ENCODE data around the gene LIFR.

- TF ChIP-seq CTCF (optimal IDR thresholded peaks at IDR 0.05 in 1 of 3, IDR thresholded peaks at IDR 0.05 in 1 of 3, conservative IDR thresholded peaks at IDR 0.05 in 1 of 3; ENCODE audit: extremely low read depth in 1 of 3, insufficient read depth in 2 of 3, low read length in 3 of 3), result no peak
- TF ChIP-seq EZH2 (IDR thresholded peaks at IDR 0.05; ENCODE audit: low read length), result no peak
These were observed 3.4 kb downstream of the LIFR start for GRCh38 chr5:38553001-38553521.
